GM12875 (cell line): Measurements from ENCODE around the gene KIF16B.

Experiments used
- H3K4me3 ChIP-seq: one replicate; pipeline ENCODE4 v1.5.1; 2011; ENCODE audit warnings: low read depth, low read length, control low read depth
- TF ChIP-seq, protein P1 (sequence below): IDR thresholded peaks from 2 replicates; pipeline ENCODE4 v1.5.1; 2011; ENCODE audit warnings: low read depth, mild to moderate bottlenecking, control low read depth, inconsistent platforms, low read length, moderate library complexity, borderline replicate concordance; ENCODE audit not compliant: insufficient read depth

The KIF16B gene

DNA sequence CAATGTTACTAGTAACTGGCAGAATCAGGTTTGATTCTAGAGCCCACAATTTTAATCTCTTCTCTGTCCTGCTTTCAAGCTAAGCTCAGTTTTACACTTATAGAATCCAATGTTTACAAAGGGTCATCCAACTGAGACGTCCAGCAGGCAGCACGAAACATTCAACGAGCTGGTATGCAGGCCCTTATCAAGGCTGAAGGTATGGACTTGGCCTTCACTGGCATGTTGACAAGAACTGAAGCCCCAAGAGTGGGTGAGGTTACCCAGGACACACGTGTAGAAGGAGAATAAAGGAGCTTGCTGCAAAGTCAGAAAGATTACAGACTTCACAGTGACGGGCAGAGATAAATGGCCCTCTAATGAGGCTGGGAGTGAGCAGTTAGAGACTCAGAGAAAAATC lies 187.4 kb downstream of the KIF16B start:
- TF ChIP-seq, protein P1, sequence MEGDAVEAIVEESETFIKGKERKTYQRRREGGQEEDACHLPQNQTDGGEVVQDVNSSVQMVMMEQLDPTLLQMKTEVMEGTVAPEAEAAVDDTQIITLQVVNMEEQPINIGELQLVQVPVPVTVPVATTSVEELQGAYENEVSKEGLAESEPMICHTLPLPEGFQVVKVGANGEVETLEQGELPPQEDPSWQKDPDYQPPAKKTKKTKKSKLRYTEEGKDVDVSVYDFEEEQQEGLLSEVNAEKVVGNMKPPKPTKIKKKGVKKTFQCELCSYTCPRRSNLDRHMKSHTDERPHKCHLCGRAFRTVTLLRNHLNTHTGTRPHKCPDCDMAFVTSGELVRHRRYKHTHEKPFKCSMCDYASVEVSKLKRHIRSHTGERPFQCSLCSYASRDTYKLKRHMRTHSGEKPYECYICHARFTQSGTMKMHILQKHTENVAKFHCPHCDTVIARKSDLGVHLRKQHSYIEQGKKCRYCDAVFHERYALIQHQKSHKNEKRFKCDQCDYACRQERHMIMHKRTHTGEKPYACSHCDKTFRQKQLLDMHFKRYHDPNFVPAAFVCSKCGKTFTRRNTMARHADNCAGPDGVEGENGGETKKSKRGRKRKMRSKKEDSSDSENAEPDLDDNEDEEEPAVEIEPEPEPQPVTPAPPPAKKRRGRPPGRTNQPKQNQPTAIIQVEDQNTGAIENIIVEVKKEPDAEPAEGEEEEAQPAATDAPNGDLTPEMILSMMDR = no peak
- H3K4me3 ChIP-seq = no peak overlapping the region

DNA sequence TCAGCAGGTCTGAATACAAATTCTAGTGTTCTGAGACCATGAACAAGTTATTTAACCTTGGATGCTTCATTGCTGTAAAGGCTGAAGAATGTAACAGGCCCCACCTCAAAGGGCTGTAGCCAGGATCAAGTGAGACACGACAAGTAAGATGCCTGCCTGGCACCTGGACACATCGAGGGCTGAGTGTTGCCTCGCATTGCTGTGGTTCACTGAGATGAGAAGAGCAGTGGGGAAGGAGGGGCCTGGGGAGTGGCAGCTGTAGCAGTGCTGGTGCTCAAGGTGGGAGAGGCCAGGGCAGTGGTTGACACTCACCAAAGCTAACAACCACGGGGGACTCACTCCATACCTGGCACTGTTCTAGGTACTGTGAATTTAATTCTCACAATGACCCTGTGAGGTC lies 187.8 kb downstream of the KIF16B start:
- TF ChIP-seq, protein P1 = no peak

DNA sequence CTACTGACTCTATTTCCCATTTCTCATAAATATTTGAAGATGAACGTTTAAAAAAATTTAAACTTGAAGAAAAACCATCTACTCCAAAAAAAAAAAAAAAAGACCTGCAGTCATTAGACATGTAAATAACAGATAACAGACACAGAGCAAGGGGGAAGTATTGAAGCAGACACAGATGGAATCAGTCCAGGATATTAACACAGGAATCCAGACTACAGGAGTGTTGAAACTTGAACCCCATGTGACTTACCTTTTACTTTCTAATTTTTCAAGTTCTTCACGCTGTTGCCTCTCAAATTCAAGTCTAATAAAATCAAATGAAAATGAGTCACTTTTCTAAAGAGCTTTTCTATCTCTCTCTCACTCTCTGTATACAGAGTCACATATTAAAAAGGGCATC lies 191.8 kb downstream of the KIF16B start:
- TF ChIP-seq, protein P1 = no peak

More for the DNA sequence above, 187.8 kb downstream of the KIF16B start:
- no peak overlapping the region for H3K4me3 ChIP-seq

DNA sequence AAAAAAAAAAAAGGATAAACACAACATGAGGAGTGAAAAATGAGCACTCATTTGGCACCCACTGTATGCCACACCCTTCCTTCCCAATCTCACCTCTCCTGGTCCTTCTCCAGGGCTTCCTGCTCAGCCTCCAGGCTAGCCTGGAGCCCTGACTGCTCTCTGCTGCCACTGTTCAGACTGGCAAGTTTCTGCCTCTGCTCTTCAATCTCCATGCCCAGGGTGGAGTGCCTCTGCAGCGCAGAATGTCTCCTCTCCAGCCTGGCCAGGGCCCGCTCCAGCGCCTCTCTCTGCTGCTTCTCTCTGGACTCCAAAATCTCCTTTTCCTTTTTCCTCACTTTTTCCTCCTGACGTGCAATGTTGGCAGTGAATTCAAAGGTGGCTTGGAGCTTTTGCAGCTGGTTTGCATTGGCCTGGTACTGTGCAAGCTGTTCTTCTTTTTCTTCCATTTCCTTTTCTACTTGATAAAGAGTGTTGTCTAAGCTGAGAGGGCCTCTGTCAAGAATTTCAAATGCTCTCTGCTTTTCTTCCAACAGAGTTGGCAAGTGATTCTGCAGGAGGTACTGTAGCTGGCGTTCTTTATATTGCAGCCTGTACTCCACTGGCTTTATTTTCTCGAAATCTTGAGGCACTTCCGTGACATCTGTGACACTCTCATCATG lies 194.4 kb downstream of the KIF16B start:
- no peak overlapping the region for H3K4me3 ChIP-seq
- TF ChIP-seq, protein P1 = no peak

More for the DNA sequence above, 191.8 kb downstream of the KIF16B start:
- no peak overlapping the region for H3K4me3 ChIP-seq

DNA sequence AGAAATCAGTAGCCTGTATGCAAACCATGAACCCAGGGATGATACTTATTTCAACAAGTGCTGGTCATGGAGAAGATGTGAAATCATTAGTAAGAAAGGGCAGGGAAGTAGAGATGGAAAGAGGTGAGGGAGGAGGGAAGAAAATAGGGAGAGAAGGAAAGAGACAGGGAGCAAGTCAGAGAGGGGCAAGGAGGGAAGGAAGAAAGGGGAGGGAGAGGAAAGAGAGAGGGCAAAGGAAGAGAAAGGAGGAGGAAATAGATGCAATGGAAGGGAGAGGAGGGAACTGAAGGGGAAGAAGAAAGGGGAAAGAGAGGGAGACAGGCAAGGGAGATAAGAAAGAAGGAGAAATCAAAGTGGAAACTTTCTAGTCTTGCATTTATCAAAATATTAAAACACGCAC lies 195.1 kb downstream of the KIF16B start:
- no peak overlapping the region for H3K4me3 ChIP-seq
- TF ChIP-seq, protein P1 = no peak

DNA sequence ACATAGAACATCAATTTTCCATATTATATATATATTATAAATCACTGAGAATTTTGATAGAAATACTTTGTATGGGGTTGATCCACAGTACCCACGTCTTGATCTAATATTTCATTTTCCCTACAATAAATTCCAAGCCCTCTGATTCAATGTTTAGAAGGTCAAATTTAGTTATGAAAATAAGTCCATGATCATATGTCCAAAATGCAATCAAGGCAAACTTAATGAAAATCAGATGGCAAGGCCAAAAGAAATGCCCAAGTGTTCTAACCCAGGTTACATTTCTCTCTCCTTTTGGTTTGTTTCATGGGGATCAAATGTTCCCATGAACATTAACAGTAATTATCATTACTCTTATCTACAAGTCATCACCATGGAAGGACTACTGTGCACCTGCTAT lies 203.8 kb downstream of the KIF16B start:
- H3K4me3 ChIP-seq = no peak overlapping the region
- TF ChIP-seq, protein P1 = no peak

DNA sequence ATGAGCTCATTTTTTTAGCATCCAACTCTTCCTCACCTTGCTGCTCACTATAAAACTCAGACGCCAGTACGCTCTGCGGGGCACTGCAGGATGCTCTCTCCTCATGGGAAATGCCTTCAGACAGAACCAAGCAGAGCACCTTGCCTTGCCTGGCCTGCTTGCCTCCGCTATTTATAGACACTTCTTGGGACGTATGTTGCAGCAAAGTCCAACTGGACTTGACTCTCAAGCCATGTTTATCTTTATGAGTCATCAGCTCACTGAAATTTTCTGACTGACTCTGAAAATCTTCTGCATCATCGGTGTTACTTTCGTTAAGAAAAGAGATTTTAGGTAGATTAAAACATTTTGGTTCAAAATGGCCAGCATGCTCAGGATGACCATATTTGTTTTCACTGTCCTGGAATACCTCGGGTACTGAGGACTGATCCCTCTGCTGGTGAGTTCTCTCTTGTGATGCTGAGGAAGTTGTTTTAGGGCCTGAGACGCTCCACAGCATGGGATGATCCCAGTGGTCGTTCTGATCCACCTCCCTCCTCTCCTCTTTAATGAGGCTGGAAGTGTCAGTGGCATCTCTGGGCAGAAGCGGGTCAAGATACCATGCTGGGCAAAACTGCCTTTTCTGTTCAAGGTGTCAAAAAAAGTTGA lies 204.5 kb downstream of the KIF16B start:
- H3K4me3 ChIP-seq = no peak overlapping the region
- TF ChIP-seq, protein P1 = no peak
